HepG2 (cell line): Measurements from ENCODE around the gene TRIO. TPM values are rescaled to one million over a fixed set of nuclear protein-coding genes. Genes with fewer than 3 reads are reported as not detected.

ENCODE experiments used
- AGO2 ChIP-seq: fragments of 200-400 bp; formaldehyde crosslinking; optimal IDR thresholded peaks from 2 replicates; pipeline ENCODE3; 2017; ENCODE audit warnings: mild to moderate bottlenecking, low read depth, low read length, moderate library complexity
- ARID2 ChIP-seq: sonication (generic); formaldehyde crosslinking; IDR thresholded peaks from 2 replicates; pipeline ENCODE4 v1.8.1; 2022; ENCODE audit warnings: mild to moderate bottlenecking, missing genetic modification reagents, borderline replicate concordance
- ATRX ChIP-seq: sonication (generic); formaldehyde crosslinking; IDR thresholded peaks from 2 replicates; pipeline ENCODE4 v1.4.0; 2020; ENCODE audit warnings: missing genetic modification reagents, borderline replicate concordance
- BCL6 ChIP-seq: IDR thresholded peaks from 2 replicates; pipeline ENCODE4 v1.6.1; 2016; ENCODE audit warnings: missing genetic modification reagents, missing compliant biosample characterization
- BRCA1 ChIP-seq: sonication (generic); formaldehyde crosslinking; IDR thresholded peaks from 2 replicates; pipeline ENCODE4 v1.4.0; 2020; ENCODE audit warnings: missing genetic modification reagents
- ELF3 ChIP-seq: IDR thresholded peaks from 2 replicates; pipeline ENCODE4 v1.6.1; 2016; ENCODE audit warnings: missing genetic modification reagents, missing compliant biosample characterization
- FOXA3 ChIP-seq: IDR thresholded peaks from 2 replicates; pipeline ENCODE4 v1.6.1; 2016; ENCODE audit warnings: missing genetic modification reagents, missing compliant biosample characterization
- GABPB1 ChIP-seq: IDR thresholded peaks from 2 replicates; pipeline ENCODE4 v1.6.1; 2016; ENCODE audit warnings: mild to moderate bottlenecking, missing genetic modification reagents, moderate library complexity, missing compliant biosample characterization
- GATAD1 ChIP-seq: IDR thresholded peaks from 2 replicates; pipeline ENCODE4 v1.6.1; 2016; ENCODE audit warnings: missing genetic modification reagents, missing compliant biosample characterization
- KAT2B ChIP-seq: fragments of 150-350 bp; IDR thresholded peaks from 2 replicates; pipeline ENCODE4 v1.6.1; 2014; ENCODE audit warnings: low read depth, low read length, borderline replicate concordance
- MEIS2 ChIP-seq: sonication (generic); formaldehyde crosslinking; IDR thresholded peaks from 2 replicates; pipeline ENCODE4 v1.9.0; 2021; ENCODE audit warnings: mild to moderate bottlenecking, missing genetic modification reagents
- MLX ChIP-seq: IDR thresholded peaks from 2 replicates; pipeline ENCODE4 v1.6.1; 2016
- PRMT3 ChIP-seq: sonication (generic); formaldehyde crosslinking; IDR thresholded peaks from 2 replicates; pipeline ENCODE4 v1.8.1; 2022; ENCODE audit warnings: low read depth, mild to moderate bottlenecking, moderate library complexity, missing genetic modification reagents, borderline replicate concordance
- RBFOX2 ChIP-seq: fragments of 200-400 bp; formaldehyde crosslinking; IDR thresholded peaks from 2 replicates; pipeline ENCODE4 v1.6.1; 2017; ENCODE audit warnings: low read depth, mild to moderate bottlenecking, low read length
- SIN3A ChIP-seq: IDR thresholded peaks from 2 replicates; pipeline ENCODE4 v1.6.1; 2011; ENCODE audit warnings: low read depth, mild to moderate bottlenecking, control low read depth, low read length, borderline replicate concordance
- SRY ChIP-seq: sonication (generic); formaldehyde crosslinking; IDR thresholded peaks from 2 replicates; pipeline ENCODE4 v1.8.0; 2022; ENCODE audit warnings: mild to moderate bottlenecking, missing genetic modification reagents
- ZMYM2 ChIP-seq: sonication (generic); formaldehyde crosslinking; IDR thresholded peaks from 2 replicates; pipeline ENCODE4 v1.8.0; 2022; ENCODE audit warnings: mild to moderate bottlenecking, missing genetic modification reagents
- ZNF17 ChIP-seq: sonication (generic); formaldehyde crosslinking; IDR thresholded peaks from 2 replicates; pipeline ENCODE4 v1.5.0; 2020; ENCODE audit warnings: mild to moderate bottlenecking, missing genetic modification reagents
- ZNF225 ChIP-seq: sonication (generic); formaldehyde crosslinking; IDR thresholded peaks from 2 replicates; pipeline ENCODE4 v1.4.0; 2020; ENCODE audit warnings: mild to moderate bottlenecking, missing genetic modification reagents
- ZNF24 ChIP-seq: fragments of 450-650 bp; IDR thresholded peaks from 2 replicates; pipeline ENCODE4 v1.6.1; 2017; ENCODE audit warnings: antibody characterized with exemption, mild to moderate bottlenecking
- ZNF331 ChIP-seq: sonication (generic); formaldehyde crosslinking; IDR thresholded peaks from 2 replicates; pipeline ENCODE4 v1.4.0; 2020; ENCODE audit warnings: missing genetic modification reagents
- ZNF460 ChIP-seq: sonication (generic); formaldehyde crosslinking; IDR thresholded peaks from 2 replicates; pipeline ENCODE4 v1.5.1; 2020; ENCODE audit warnings: missing genetic modification reagents, mild to moderate bottlenecking, borderline replicate concordance
- ZNF558 ChIP-seq: sonication (generic); formaldehyde crosslinking; IDR thresholded peaks from 2 replicates; pipeline ENCODE4 v1.9.0; 2022; ENCODE audit warnings: mild to moderate bottlenecking, missing genetic modification reagents, borderline replicate concordance
- ZNF577 ChIP-seq: sonication (generic); formaldehyde crosslinking; IDR thresholded peaks from 2 replicates; pipeline ENCODE4 v1.4.0; 2020; ENCODE audit warnings: mild to moderate bottlenecking, low read depth, missing genetic modification reagents, borderline replicate concordance
- ZNF770 ChIP-seq: sonication (generic); formaldehyde crosslinking; IDR thresholded peaks from 2 replicates; pipeline ENCODE4 v1.5.0; 2020; ENCODE audit warnings: mild to moderate bottlenecking, missing genetic modification reagents
- ZSCAN31 ChIP-seq: sonication (generic); formaldehyde crosslinking; IDR thresholded peaks from 2 replicates; pipeline ENCODE4 v1.5.0; 2020; ENCODE audit warnings: low read depth, mild to moderate bottlenecking, missing genetic modification reagents
- polyA plus RNA-seq, 8 experiments: library from polyadenylated mRNA; depleted of rRNA in 3 of 8; stranded (reverse) in 7 of 8; unstranded in 1 of 8; fragments of >200 nt; fragmentation: Illumina TruSeq in 4 of 8; extraction: Trizol in 4 of 8; gene quantifications; 2 replicates each; pipeline versions ENCODE4 v1.2.1 to v1.2.3, GENCODE V29; 2011 to 2016; ENCODE audit warnings: low read depth in 4 of 8, missing spikeins in 1 of 8, mixed read lengths in 1 of 8; ENCODE audit not compliant: insufficient read depth in 1 of 8
- total RNA-seq, 5 experiments: library from RNA; depleted of rRNA; stranded (reverse); fragments of >200 nt; fragmentation: Illumina TruSeq; extraction: Trizol; gene quantifications; 2 replicates each; pipeline ENCODE4 v1.2.3, GENCODE V29; 2016; ENCODE audit warnings: low read depth in 1 of 5
- TF ChIP-seq, protein P1 (sequence below): IDR thresholded peaks from 2 replicates; pipeline ENCODE4 v1.6.1; 2016; ENCODE audit warnings: mild to moderate bottlenecking, missing biosample characterization, missing genetic modification reagents
- TF ChIP-seq, protein P2 (sequence below): sonication (generic); formaldehyde crosslinking; IDR thresholded peaks from 2 replicates; pipeline ENCODE4 v1.4.0; 2020; ENCODE audit warnings: missing genetic modification reagents, borderline replicate concordance

The TRIO gene
- total and polyA plus RNA-seq, 2 of the 13 experiments (the other 11 are each of a cell fraction or from before 2014, with no cell fraction given) = 45.2 to 45.9 TPM

- TF ChIP-seq PRMT3 (CRISPR knock-in tag) = no peak
- TF ChIP-seq GATAD1 (CRISPR knock-in tag) = peak; percentile 27; the same call in 1 of the 2 replicates
- TF ChIP-seq, protein P1, sequence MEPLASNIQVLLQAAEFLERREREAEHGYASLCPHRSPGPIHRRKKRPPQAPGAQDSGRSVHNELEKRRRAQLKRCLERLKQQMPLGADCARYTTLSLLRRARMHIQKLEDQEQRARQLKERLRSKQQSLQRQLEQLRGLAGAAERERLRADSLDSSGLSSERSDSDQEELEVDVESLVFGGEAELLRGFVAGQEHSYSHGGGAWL (CRISPR knock-in tag) = peak; percentile 66; the same call in 1 of the 2 replicates
- TF ChIP-seq ZNF558 (CRISPR knock-in tag) = 0 out of 2 replicates have a peak, but pooled peaks have one; percentile 9
- no peak for TF ChIP-seq KAT2B
- no peak for TF ChIP-seq ZMYM2 (CRISPR knock-in tag)
- no peak for TF ChIP-seq ZNF17 (CRISPR knock-in tag)
- TF ChIP-seq AGO2 = peak; percentile 40
- TF ChIP-seq ZSCAN31 (CRISPR knock-in tag) = peak; percentile 19; the same call in 1 of the 2 replicates
- TF ChIP-seq FOXA3 (CRISPR knock-in tag) = 0 out of 2 replicates have a peak, but pooled peaks have one; percentile 31
- peak; percentile 80 for TF ChIP-seq GABPB1
- TF ChIP-seq MLX = no peak
- no peak; the same call in 1 of the 2 replicates for TF ChIP-seq ZNF331 (CRISPR knock-in tag)
- TF ChIP-seq ATRX (CRISPR knock-in tag) = no peak
- TF ChIP-seq, protein P2, sequence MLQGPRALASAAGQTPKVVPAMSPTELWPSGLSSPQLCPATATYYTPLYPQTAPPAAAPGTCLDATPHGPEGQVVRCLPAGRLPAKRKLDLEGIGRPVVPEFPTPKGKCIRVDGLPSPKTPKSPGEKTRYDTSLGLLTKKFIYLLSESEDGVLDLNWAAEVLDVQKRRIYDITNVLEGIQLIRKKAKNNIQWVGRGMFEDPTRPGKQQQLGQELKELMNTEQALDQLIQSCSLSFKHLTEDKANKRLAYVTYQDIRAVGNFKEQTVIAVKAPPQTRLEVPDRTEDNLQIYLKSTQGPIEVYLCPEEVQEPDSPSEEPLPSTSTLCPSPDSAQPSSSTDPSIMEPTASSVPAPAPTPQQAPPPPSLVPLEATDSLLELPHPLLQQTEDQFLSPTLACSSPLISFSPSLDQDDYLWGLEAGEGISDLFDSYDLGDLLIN (CRISPR knock-in tag) = no peak
- TF ChIP-seq ZNF770 (CRISPR knock-in tag) = no peak
- TF ChIP-seq ZNF577 (CRISPR knock-in tag) = no peak
- TF ChIP-seq MEIS2 (CRISPR knock-in tag) = no peak
- peak; percentile 29; the same call in 1 of the 2 replicates for TF ChIP-seq BCL6
- TF ChIP-seq ZNF460 (CRISPR knock-in tag) = no peak
- peak; percentile 7; the same call in 1 of the 2 replicates for TF ChIP-seq RBFOX2
- no peak for TF ChIP-seq SRY (CRISPR knock-in tag)
- peak; percentile 46 for TF ChIP-seq ELF3 (CRISPR knock-in tag)
- no peak for TF ChIP-seq ZNF24
- TF ChIP-seq ARID2 (CRISPR knock-in tag) = no peak
- TF ChIP-seq BRCA1 (CRISPR knock-in tag) = no peak
- TF ChIP-seq ZNF225 (CRISPR knock-in tag) = 0 out of 2 replicates have a peak, but pooled peaks have one; percentile 55
- peak; percentile 20; the same call in 1 of the 2 replicates for TF ChIP-seq SIN3A
Observed at GRCh38 chr5:14142827-14143545, at the start of gene TRIO (continued).
